H1 (cell line): ENCODE measurements around the gene BAK1. TPM values are rescaled to one million over a fixed set of nuclear protein-coding genes. Genes with fewer than 3 reads are reported as not detected.

ENCODE experiments used
- CBX5 ChIP-seq: fragments of 300-800, 300-1000 bp; sonication (generic); IDR thresholded peaks from 2 replicates; pipeline ENCODE4 v1.7.1; 2016; ENCODE audit warnings: antibody characterized with exemption, low read length, low read depth
- CHD1 ChIP-seq: IDR thresholded peaks from 2 replicates; pipeline ENCODE4 v1.6.1; 2012; ENCODE audit warnings: low read depth, low read length, improper control_type of control experiment
- CHD2 ChIP-seq: IDR thresholded peaks from 2 replicates; pipeline ENCODE4 v1.6.1; 2012; ENCODE audit warnings: low read length, improper control_type of control experiment
- CHD7 ChIP-seq: fragments of 300-600 bp; sonication (generic); IDR thresholded peaks from 2 replicates; pipeline ENCODE4 v1.7.1; 2012; ENCODE audit warnings: low read length, moderate library complexity, mild to moderate bottlenecking, inconsistent platforms; ENCODE audit not compliant: insufficient replicate concordance
- KDM1A ChIP-seq: fragments of 200-600, 300-600 bp; sonication (generic); IDR thresholded peaks from 2 replicates; pipeline ENCODE4 v1.7.1; 2016; ENCODE audit warnings: mild to moderate bottlenecking, low read length, borderline replicate concordance
- PHF8 ChIP-seq: fragments of 200-600 bp; sonication (generic); conservative IDR thresholded peaks from 2 replicates; pipeline ENCODE4 v1.7.1; 2012; ENCODE audit warnings: low read depth, mild to moderate bottlenecking, inconsistent platforms, low read length, moderate library complexity
- POLR2AphosphoS5 ChIP-seq: IDR thresholded peaks from 2 replicates; pipeline ENCODE4 v1.6.1; 2011; ENCODE audit warnings: low read depth, low read length
- SP4 ChIP-seq: IDR thresholded peaks from 2 replicates; pipeline ENCODE4 v1.6.1; 2012; ENCODE audit warnings: low read length, inconsistent platforms
- TBP ChIP-seq: IDR thresholded peaks from 2 replicates; pipeline ENCODE4 v1.6.1; 2011; ENCODE audit warnings: low read depth, low read length, improper control_type of control experiment
- TEAD4 ChIP-seq: IDR thresholded peaks from 2 replicates; pipeline ENCODE4 v1.6.1; 2012; ENCODE audit warnings: low read depth, low read length, inconsistent platforms, mixed read lengths
- YY1 ChIP-seq: IDR thresholded peaks from 2 replicates; pipeline ENCODE4 v1.6.1; 2011; ENCODE audit warnings: low read depth, mild to moderate bottlenecking, low read length
- polyA plus RNA-seq, 7 experiments: library from polyadenylated mRNA; depleted of rRNA in 3 of 7; stranded (reverse) in 5 of 7; unstranded in 2 of 7; fragments of >200 nt in 5 of 7; fragments of 200-250 nt in 2 of 7; gene quantifications; 1 replicate in 5 of 7; 2 replicates in 1 of 7; 4 replicates in 1 of 7; pipeline versions ENCODE4 v1.2.1 to v1.2.3, GENCODE V29; 2011 to 2013; ENCODE audit warnings: missing spikeins in 2 of 7, mixed read lengths in 2 of 7
- total RNA-seq: library from RNA; stranded (reverse); fragmentation: NEBNext Ultra II Directional; extraction: Animal tissue kit (Norgen Biotek cat#: 25700); gene quantifications from 2 replicates; pipeline ENCODE4 v1.2.1, GENCODE V29; 2021

Gene BAK1
- total and polyA plus RNA-seq, 2 of the 8 experiments (the other 6 are each of a cell fraction or from before 2014, with no cell fraction given): 43.3 to 43.4 TPM

DNA sequence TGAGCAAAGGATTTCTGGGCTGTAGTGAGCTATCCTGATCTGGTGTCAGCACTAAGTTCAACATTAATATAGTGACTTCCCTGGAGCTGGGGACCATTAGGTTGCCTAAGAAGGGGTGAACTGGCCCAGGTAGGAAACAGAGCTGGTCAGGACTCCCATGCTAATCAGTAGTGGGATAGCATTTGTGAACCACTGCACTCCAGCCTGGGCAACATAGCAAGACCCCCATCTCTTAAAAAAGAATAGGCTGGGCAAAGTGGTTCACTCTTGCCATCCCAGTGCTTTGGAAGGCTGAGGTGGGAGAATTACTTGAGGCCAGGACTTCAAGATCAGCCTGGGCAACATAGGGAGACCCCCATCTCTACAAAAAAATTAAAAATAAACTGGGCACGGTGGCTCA is 39.3 kb downstream of the BAK1 start (continued):
- no peak for TF ChIP-seq CHD7
- no peak for TF ChIP-seq POLR2AphosphoS5
- TF ChIP-seq CHD1: no peak
- no peak for TF ChIP-seq YY1
- no peak for TF ChIP-seq TEAD4
- TF ChIP-seq PHF8: no peak
- TF ChIP-seq KDM1A: no peak
- TF ChIP-seq CBX5: no peak
- TF ChIP-seq TBP: no peak
- TF ChIP-seq SP4: no peak
- TF ChIP-seq CHD2: no peak
